HG03060 (cell line): ENCODE data around the gene SLC26A1.

Source experiments
- ATAC-seq: cut with Tn5 transposase; IDR thresholded peaks from one replicate; pipeline ENCODE4 v1.9.1; 2021; ENCODE audit warnings: low read depth, moderate number of reproducible peaks; ENCODE audit not compliant: unreplicated experiment

Gene SLC26A1

DNA sequence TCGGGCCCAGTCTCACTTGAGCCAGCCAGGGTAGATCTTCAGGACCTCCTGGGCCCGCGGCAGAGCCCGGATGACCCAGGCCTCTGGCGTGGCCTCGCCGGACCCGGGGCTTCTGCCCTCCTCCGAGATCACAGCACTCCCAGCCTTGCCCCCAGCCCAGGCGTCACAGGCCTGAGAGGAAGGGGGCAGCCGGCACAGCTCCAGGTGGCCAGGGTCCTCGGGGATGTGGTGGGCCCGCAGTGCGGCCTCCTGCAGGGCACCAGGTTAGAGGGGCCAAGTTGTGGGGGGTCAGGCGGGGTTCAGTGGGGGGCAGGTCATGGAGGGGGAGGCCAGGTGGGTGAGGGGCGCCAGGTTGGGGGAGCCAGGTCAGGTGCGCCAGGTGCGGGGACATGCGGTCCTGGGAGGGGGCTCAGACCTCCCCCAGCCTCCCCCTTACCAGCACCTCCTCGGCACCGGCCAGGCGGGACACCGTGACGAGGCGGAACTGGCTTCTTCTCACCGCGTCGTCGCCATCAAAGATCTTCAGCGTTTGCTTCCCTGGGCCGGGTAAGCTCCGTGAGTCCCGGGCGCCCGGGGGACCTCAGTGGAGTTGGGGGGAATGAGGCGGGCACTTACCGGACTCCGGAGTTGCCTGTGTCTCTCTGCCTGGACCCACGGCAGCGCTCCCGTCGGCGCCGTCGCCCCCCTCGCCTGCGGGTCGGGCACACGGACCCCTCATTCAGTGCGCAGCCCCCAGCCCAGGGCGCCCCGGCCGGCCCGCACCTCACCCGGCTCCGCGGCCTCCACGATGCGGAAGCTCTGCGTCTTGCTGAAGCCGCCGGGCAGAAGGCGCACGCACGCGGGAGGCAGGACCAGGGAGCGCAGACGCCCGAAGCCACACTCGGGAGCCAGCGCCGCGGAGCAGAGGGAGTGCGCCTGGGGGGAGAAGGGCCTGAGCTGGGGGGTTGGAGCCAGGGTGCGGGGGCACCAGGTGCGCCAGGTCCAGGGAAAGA, 25.8 kb downstream of the SLC26A1 start:
- no peak for ATAC-seq

GRCh38 chr4:966266-967112, 26.7 kb downstream of the SLC26A1 start:
- no peak for ATAC-seq

DNA sequence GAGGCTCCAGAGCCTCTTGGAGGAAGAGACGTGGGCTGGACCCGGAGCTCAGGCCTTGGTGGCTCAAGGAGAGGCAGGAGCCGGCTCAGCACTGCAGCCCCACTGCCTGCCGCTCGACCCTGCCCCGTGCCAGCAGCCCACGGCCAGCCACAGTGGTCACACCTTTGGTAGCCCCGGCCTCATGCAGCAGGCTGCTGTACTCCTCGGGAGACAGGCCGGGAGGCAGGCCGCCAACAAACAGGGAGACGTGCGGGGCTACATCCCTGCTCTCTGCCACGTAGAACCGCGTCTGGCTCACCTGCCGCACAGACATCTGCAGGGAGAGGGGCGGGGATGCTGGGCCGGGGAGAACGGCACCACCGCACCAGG, 27.5 kb downstream of the SLC26A1 start:
- no peak for ATAC-seq

- ATAC-seq = no peak
These were observed 28.0 kb downstream of the SLC26A1 start for GRCh38 chr4:965048-965765.

DNA sequence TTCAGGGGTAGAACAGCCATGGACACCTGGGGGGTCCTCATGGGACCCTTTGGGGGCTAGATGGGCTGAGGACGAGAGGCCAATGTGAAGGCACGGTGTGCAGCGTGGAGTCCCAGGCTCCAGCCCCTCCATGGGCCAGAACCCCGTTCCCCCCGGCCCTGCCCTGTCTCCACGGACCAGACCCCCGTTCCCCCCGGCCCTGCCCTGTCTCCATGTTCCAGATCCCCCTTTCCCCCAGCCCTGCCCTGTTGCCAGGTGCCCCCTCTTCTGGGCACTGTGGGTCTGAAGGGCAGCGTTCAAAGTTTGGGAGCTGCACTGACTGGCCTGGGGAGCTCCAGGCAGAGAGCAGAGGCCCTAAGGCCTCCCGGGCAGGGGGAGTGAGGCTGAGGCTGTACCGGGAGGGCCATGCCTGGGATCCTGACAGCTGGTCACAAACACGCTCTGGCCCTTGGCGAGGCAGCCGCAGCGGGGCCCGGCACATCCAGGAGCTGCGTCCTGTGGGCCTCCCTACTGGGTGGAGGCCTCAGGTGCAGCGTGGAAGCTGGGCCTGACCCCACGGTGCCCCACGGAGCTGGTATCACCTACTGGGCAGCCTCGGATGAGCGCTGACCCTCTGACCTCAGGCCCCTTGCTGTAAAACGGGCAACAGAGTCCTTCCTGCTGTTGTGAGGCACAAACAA, 28.7 kb downstream of the SLC26A1 start:
- ATAC-seq = no peak

DNA sequence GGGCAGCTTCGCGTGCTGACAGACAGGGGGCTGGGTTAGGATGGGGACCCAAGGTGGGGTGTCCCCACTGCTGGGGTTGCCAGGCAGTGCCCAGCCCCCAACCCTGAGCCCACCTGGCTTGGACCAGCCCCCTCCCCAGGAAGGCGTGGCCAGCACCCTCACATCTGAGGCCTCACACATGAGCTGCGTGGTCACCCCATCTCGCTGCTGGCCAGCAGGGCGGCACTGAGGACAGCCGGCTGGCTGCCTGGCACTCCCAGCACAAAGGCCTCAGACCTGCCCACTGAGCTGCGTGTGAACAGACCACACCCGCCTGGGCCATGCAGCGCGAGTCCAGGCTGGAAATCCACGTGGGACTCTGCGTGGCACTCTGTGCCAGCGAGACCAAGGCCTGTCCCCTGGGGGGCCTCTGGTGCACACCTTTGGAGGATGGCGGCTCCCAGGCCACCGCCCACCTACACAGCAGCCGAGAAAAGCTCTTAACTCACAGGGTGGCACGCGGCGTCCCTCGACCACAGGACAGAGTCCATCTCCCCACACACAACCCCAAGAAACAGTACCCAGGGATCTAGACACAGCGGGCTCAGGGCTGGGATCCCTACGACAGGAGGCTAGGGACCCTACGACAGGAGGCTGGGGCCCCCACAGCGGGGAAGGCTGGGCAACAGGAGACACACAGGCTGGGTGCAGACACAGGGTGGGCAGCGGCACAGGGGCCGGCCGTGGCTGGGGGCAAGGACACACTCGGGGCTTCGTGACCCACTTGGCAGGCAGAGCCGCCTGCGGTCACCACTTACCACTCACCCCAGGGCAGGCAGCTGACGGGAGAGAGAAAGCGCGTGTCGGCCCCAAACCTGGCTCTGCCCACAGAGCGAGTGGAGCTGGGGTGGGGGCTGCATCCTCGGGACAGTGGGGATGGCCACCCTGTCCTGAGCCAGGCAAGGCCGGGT, 29.7 kb downstream of the SLC26A1 start:
- ATAC-seq = no peak

GRCh38 chr4:962231-963208, 30.7 kb downstream of the SLC26A1 start:
- ATAC-seq = no peak

DNA sequence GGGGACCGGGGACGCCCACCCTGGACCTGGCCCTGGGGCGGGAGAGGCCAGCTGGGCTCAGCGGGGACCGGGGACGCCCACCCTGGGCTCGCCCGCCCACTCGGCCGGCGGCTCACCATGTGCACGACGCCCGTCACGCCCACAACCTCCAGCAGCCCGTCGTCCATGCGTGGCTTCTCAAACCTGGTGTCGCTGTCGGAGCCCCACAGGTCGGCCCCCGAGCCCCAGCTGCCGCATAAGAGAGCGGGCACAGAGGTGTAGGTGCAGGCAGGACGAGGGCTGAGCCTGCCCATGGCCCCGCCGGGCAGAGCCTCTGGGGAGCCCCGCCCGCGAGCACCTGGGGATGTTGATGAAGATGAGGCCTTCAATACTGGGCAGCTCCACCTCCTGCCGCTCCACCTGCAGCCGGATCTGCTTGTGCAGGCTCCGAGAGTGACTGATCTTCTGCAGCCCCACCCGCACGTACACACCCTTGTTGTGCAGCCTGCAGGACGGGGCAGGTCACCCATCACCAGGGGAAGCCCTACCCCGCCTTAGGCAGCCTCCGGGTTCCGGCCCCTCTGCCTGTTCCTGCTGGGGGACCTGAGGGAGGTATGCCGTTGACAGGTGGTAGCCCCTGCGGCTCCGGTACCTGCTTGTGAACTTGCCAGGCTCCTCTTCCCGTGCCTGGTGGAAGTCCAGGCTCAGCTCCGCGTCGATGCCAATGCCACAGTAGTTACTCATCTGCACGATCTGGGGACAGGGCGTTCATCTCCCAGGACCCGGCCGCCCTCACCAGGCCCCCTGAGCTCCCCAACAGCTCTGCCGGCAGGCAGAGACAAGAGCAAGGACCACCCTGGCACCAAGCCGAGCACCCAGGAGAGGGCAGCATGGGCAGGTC, 31.6 kb downstream of the SLC26A1 start:
- no peak for ATAC-seq

DNA sequence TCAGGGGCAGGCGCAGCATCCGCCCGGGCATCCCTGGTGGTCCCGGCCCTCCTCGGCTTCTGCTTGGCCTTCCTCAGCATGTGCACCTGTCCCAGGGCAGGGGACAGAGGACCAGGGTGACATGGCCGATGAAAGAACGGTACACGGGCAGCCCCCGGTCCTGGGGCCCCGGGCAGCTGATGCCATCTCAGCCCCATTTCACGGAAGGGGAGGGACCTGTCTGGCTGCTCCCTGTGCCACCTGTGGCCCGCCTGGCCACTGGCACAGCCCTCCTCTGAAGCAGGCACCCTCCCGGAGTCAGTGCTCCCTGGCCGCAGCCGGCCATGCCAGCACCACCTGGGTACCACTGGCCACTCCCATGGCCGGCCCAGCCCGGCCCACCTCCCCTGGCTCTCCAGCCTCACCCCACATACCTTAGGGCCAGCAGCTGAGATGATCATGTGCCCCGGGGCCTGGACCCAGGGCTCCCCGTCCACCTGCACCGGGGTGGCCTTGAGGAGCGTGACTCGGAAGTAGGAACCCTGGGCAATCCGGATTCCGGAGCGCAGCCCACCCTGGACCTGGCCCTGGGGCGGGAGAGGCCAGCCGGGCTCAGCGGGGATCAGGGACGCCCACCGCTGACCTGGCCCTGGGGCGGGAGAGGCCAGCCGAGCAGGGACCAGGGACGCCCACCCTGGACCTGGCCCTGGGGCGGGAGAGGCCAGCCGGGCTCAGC, 32.4 kb downstream of the SLC26A1 start:
- no peak for ATAC-seq

DNA sequence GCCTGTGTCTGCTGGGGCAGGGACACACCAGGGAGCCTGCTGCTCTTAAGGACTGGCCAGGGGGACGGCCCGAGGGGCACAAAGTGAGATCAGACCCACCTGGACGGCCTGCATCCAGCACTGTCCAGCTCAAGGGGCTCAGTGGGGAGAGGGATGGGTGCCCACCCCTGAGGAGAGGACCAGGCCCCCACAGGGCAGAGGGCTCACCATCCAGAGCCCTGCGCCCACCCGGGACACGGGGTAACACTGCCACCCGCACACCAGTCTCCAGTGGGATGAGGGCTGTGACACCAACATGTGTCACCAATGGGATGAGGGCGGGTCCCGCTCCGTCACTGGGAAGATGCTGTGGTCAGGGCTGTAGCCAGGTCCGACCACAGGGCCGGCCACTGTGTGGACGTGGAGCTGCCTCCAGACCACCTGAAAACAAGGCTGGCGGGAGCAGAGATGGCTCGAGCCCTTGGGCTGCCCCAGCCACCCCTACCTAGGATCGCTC, 33.0 kb downstream of the SLC26A1 start:
- no peak for ATAC-seq

DNA sequence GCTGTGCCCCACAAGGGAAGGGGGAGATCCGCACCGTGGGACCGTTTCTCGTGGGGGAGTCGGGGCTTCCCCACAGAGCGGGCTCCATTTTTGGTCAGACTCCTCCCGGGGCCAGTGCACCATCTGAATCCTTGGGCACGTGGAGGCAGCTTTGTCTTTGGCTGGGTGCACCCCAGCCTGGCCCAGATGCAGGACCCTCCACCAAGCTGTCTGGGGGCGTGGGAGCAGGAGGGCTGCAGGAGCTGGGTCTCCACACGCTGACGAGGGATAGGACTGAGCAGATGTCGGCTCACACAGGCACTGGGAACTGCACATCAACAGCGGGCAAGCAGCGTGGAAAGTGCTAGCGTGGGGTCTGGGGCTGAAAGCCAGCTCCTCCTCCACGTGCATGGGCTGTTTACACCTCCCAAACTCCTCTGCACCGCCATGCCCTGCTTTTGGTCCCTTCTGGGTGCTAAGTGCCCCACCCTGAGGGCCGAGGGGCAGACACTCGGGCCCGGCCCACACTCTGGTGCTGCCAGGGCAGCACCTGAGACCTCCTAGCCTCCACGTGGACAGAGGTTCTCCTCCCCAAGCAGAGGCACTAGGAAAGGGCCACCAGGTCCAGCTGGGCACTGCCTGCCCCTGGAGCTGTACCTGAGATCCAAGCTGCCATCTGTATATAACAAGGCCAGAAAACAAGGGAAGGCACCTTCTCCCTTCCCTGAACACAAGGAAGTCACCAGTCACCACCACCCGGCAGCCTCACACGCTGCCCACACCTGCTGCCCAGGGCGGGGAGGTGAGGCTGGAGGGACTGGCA, 33.7 kb downstream of the SLC26A1 start:
- ATAC-seq = no peak

DNA sequence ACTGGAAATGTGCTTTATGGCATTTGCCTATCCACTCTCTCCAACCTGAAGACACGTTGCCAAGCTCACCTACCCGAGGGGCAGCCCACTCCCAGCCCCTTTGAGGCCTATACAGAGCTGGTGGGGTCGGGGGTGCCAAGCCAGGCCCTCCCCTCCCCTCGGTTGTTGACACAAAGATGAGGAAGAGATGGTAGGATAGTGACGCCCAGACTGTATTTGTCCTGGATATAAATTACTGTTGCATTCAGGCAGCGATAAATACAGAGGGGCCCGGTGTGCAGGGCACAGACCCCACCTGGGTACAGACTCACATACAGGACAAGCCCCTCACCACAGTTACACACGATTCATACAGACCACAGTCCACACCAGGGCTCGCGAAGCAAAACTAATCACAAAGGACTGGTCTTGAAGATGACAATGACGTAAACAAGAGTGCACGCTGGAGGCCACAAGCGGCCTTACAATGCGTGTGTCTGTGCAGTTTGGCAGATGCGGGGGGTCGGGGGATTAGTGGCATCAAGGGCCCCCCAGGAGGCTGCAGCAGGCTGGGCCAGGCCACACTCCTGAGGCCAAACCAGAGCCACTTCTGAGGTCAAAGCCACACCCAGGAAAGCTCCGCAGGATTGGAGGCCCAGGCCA, 34.4 kb downstream of the SLC26A1 start:
- ATAC-seq = no peak

- ATAC-seq = no peak
These were observed 34.9 kb downstream of the SLC26A1 start for GRCh38 chr4:958314-958665.

- ATAC-seq = no peak
These were observed 35.5 kb downstream of the SLC26A1 start for GRCh38 chr4:957581-958313.

DNA sequence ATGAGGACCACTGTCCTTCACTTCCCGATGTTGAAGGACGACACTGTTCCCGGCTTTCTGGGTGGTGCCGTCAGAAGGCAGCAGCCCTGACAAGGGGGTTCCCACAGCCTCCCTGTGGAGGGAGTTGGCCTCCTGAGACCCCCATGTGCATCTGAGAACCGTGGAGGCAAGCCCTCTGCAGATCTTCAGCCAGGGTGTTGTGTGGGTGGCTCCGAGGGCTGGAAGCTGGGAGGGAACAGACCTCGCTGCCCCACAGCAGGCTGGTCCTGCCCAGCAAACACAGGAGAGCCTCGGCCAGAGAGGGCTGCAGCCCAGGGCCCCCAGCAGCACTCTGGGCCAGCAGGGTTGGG, 36.0 kb downstream of the SLC26A1 start:
- no peak for ATAC-seq
